ENCODE measurements around the gene TNFRSF8.

The TNFRSF8 gene

DNA sequence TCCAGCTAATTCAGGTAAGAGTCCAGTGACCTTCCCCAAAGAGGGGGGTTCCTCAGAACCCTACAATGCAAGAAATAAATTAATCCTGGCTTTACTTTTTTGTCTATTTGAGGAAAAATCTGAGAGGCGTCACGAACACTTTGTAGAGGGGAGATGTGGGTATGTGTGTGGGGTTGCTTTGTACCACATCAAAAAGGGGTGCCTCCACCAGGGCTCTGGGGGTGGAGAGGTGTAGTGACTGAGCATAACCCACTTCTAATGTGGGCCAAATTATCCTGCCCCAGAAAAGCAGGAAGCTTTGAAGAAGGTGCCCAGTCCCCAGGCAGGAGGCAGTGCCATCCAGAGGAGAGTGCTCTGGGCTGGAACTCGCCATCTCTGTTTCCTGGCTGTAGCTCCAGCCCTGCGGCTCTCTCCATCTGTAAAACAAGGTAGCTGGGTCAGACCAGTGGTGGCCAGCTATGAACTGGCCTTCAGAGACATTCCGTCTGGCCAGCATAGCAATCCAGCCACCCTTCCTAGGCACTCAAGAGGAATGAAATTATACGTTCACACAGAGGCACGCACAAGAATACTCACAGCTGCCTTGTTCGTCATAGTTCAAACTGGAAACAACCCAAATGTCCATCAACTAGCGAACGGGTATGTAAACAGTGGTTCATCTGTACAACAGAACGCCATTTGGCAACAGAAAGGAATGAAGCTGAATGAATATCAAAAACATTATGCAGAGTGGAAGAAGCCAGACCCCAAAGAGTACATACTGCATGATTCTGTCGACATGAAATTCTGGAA, 58.3 kb downstream of the TNFRSF8 start:
- no peak for DNase-seq (ENCODE audit: low spot score)

DNA sequence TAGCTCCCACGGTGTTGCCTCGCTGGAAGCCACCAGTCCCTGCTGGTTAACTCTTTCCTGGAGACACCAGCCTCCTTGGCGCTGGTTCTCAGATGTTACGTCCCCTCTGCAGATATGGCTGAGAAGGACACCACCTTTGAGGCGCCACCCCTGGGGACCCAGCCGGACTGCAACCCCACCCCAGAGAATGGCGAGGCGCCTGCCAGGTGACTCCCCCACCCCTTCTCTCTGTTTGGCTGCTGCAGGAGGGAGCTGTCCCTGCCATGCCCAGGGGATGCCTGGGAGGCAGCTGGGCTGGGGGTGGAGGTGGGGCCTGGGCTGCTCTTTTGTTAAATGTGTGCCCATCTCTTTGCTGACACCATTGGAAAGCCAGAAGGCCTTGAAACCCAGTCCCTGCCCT, 60.1 kb downstream of the TNFRSF8 start:
- no peak for DNase-seq (ENCODE audit: low spot score)

DNA sequence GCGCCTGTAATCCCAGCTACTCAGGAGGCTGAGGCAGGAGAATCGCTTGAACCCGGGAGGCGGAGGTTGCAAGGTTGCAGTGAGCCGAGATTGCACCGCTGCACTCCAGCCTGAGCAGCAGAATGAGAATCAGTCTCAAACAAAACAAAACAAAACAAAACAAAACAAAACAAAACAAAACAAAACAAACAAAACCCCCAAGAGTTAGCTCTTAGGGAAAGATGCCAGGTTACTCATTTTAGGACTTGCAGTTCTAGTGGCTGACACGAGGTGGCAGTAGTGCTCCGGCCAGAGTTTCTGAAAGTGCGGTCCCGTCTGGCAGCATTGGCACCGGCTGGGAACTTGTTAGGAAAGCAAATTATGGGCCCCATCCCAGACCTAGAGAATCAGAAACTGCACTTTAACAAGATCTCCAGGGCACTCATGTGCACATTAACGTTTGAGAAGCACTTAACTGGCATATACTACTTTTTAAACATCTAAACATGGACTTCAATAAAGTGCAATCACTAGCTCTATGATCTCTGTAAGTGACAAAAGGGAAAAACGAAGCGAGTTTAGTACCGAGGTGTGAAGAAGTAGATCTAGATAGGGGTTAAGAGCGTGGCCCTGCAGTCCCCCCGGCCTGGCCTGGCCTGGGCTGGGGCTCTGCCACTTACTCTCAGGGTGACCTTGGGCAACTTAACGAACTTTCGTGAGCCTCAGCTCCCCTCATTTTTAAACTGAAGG, 61.8 kb downstream of the TNFRSF8 start:
- DNase-seq (ENCODE audit: low spot score) = peak; percentile 73

DNA sequence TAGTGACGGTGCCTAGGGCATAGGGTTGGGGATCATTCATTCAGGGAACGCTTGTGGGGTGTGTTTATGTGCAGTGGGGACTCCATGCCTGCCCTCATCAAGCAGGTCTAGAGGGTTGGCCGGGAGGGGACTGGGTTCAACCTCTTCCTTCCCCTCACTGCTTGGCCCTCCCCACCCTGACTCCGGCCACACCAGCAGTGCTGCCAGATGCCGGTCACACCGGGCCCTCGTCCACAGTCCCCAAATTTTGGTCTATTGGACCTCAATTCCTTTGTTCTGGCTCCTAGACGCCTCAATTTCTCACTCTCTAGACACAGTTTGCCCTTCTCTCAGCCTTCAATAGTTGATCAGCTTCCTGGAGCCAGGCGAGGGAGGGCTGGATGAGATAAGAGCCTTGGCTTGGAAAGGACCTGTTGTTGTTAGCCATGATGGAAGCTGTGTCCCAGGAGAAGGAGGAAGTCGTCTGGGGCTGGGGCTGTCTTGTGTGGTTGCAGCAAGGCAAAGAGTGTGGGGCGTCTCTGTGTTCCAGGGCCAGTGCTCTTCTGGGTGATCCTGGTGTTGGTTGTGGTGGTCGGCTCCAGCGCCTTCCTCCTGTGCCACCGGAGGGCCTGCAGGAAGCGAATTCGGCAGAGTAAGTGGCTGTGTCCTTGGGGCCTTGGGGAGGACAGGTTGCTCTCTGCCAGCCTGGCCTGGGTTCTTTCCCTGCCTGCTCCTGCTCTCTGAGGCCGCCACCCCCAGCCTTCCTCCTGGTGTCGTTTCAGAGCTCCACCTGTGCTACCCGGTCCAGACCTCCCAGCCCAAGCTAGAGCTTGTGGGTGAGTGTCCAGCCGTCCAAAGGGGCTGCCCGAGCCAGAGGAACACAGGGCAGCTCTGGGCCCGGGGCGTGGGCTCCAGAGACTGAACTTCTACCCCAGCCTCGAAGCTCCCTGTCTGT, 62.6 kb downstream of the TNFRSF8 start:
- no peak for DNase-seq (ENCODE audit: low spot score)

DNA sequence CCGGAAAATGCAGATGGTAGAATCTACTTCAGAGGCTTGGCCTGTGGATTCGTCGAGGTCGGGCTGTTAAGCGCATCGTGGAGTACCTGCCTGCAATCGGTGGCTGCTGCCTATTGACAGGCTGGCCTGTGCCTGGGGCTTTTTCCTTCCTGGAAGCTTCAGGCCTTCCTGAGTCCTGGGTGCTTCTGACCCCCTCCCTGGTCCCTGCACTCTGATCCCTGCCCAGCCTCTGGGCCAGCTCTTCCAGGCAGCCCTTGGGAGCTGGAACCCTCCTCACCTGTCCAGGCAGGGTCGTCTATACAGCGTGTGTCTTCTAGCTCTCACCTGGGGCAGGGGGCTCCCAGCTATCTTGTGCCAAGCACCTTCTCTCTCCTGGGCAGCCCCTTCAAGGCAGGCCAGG, 63.7 kb downstream of the TNFRSF8 start:
- no peak for DNase-seq (ENCODE audit: low spot score)

DNA sequence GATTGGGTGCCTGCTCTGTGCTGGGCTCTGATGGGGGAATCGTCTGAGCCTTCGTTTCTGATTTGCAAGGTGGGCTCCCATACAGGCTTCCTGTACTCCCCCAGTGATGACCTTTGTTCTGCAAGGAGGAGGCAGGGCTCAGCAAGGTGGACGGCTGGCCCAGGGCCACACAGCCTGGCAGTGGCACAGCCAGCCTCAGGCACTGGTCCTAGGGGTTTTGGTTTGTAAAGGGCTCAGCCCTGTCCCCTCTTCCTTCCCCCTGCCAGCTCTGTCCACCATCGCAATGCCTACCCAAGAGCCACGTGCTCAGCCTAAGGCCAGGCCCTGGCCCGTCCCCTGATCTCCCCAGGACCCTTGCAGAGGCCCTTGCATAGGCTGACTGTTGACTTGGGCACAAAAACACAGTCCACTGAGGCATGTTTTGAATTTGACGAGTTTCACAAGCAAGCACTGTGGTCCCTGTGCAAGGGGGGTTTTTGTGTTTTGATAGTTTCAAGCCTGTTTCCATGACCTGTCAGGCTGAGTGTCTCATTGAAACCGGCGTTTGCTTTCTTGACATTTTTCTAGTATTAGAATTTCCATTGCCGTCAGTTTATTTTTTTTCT, 64.2 kb downstream of the TNFRSF8 start:
- DNase-seq (ENCODE audit: low spot score) = no peak

DNA sequence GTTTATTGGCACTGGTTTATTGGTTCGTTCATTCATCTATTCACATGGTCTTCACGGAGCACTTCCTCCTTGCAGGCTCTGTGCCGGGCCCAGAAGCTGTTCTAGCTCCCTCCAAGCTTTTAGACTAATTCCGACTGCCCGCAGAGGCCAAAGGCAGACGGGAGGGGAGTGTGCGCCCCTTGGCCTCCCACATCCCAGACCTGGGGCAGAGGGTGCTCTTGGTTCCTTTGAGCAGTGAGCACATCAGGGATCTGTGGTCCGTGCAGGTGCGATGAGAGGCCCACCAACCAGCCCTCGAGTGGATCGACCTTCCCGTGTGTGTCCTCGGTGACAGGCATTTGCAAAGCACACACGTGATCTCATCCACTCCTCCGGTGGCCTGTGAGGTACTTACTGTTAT, 65.0 kb downstream of the TNFRSF8 start:
- DNase-seq (ENCODE audit: low spot score) = no peak

DNA sequence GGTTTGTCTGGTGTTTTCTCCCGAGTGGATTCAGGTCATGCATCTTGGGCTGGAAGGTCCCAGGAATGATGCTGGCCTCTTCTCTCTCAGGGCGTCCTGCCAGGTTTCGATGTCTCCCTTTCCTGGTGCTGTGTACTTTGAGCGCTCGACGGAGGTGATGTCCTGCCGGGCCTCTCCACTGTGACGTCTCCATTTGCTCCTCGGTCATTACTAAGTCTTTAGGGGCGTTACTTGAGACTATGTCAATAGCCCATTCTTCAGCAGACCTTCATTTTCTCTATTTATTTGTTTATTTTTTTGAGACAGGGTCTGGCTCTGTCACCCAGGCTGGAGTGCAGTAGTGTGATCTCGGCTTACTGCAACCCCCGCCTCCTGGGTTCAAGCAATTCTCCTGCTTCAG, 66.5 kb downstream of the TNFRSF8 start:
- DNase-seq (ENCODE audit: low spot score) = no peak

DNA sequence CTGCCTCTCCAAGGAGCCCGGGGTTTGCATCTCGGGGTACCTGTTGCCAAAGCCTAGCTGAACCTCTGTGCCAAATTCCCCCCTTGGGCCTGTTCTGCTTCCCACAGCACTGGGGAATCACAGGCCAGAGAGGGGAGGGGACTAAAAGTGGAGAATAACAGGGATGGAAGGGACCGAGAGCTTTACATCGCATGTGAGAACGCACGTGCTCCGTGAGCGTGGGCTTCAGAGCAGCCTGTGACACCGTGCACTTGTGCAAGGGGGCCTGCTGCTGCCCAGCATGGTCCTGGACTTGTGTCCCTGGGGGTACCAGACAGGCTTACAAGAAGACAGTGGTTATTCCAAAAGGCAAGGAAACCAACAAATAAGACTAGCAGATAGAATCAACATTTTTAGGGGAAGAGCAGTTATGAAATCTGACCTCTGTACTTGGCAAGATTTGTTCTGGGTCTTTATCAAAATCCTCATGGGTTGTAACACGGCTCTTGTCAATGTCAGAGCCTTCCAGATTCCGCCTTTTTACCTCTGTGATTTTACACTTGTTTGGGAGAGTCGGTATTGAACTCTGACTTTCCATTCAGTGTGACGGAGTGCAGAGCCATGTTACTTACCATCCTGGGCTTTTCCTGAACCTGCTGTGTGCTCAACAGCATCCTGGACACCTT, 67.5 kb downstream of the TNFRSF8 start:
- DNase-seq (ENCODE audit: low spot score) = no peak

DNA sequence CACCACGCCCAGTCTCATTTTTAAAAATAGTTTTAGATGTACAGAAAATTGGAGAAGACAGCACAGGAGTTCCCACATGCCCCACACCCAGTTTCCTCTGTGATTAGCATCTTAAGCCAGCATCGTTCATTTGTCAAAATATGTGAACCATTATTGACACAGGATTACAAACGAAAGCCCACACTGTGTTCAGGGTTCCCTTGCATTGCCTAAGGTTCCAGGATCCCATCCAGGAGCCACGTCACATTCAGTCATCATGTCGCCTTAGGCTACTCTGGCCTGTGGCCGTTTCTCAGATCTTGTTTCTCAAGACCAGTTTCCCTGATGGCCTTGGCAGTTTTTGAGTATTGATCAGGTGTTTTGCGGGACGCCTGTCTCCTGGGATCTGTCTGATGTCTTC, 69.0 kb downstream of the TNFRSF8 start:
- no peak for DNase-seq (ENCODE audit: low spot score)

DNA sequence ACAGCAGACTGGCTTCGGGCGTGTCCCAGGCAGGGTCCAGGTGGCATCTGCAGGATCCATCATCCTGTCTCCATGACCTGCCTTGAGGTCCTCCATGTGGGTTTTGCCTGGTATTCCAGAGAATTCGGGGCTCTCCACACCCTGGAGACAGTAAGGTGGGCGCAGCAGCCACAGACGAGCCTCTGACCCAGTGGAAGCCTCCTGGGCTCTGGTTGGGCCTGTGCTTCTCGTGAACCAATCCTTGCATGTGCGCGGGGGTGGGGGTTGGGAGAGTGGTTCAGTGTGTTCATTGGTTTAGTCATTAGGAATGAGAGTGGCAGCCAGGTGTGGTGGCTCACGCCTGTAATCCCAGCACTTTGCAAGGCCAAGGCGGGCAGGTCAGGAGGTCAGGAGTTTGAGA, 71.6 kb downstream of the TNFRSF8 start:
- DNase-seq (ENCODE audit: low spot score) = no peak

DNA sequence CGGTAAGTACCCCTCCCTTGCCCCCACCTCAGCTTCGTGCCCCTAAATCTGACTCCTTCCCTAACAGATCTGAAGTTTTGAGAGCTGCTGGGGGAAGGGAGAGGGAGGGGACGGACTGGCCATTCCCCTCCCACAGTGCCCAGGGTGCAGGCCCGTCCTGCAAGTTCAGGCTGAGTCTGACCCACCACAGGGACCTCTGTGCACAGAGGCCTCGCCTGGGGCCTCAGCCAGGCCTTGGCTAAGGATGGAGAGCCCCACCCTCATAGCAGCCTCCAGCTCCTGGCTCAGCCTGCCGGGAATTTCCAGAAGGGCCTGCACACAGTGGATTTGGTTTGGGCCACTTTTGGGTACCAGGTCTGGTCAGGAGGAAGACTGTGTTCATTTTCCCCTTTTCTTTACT, 72.5 kb downstream of the TNFRSF8 start:
- DNase-seq (ENCODE audit: low spot score) = no peak

DNA sequence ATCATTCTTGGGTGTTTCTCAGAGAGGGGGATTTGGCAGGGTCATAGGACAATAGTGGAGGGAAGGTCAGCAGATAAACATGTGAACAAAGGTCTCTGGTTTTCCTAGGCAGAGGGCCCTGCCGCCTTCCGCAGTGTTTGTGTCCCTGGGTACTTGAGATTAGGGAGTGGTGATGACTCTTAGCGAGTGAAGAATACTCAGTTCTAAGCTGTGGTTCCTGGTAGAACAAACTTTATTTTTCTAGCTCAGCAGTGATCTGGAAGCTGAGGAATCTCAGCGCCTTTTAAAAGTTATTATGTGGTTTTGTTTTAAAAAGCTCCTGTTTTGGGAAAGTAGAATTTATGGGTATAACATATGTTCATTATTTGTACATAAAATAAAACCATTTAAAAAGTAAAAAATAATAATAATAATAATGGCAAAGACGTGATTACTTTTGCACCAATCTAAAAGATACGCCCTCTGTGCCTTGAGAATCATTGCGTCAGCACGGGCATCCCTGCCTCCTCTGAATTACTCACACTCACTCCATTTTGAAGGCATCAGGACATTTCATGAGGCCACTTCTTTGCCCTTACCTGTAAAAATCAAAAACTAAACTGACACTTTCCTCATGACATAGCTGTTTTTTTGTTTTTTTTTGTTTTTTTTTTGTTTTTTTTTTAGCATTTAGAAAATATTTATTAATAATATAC, 74.0 kb downstream of the TNFRSF8 start:
- no peak for DNase-seq (ENCODE audit: low spot score)

DNA sequence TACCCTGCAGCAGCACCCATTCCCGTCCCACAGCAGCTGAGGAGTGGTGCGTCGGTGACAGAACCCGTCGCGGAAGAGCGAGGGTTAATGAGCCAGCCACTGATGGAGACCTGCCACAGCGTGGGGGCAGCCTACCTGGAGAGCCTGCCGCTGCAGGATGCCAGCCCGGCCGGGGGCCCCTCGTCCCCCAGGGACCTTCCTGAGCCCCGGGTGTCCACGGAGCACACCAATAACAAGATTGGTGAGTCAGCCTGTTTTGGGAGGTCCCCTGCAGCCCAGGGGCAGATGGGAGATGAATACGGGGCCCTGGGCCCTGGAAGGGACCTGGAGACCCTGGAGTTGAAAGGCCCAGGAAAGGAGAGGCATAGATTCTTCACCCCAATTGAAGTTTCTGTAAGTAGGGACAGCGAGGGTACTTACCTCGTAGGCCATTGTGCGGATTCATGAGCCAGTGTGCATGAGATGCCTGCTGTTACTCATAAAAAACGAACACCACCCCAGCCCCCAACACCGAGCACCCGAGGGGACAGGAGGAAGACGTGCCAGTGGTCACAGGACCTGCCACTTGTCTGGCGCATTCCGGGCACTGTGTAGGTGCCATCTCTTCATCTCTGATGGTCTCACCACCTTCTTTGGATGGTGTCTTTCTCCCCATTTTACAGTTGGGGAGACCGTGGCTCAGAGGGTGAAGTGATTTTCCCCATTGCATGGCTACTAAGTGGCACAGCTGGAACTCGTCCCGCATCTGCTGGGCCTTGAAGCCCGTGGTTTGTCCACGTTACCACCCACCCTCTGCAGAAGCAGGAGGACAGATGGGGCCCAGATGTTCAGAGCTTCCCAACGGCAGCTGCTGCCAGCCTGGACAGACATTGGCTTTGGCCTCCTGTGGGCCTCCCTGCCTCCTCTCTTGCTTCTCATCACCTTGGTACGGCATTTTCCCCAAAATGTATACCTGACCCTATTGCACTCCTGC, 75.4 kb downstream of the TNFRSF8 start:
- no peak for DNase-seq (ENCODE audit: low spot score)

DNA sequence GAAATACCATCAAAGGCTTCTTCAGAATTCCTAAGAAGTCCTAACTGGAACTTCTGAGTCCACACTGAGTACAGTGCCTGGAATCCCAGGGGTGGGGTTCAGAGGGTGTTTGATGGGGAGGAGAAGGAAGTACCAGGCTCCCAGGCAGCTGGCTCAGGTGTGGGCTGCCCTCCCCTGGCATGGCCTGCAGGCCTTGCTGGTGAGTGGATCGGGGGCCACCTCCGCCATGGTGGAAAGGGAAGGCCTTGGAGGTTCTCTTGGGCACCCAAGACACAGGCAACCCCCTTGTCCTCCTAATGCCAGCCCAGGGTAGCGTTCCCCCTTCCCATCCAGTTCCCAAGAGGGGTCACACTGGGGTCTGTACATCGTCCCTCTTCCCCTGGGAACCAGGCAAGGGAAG, 76.9 kb downstream of the TNFRSF8 start:
- no peak for DNase-seq (ENCODE audit: low spot score)

DNA sequence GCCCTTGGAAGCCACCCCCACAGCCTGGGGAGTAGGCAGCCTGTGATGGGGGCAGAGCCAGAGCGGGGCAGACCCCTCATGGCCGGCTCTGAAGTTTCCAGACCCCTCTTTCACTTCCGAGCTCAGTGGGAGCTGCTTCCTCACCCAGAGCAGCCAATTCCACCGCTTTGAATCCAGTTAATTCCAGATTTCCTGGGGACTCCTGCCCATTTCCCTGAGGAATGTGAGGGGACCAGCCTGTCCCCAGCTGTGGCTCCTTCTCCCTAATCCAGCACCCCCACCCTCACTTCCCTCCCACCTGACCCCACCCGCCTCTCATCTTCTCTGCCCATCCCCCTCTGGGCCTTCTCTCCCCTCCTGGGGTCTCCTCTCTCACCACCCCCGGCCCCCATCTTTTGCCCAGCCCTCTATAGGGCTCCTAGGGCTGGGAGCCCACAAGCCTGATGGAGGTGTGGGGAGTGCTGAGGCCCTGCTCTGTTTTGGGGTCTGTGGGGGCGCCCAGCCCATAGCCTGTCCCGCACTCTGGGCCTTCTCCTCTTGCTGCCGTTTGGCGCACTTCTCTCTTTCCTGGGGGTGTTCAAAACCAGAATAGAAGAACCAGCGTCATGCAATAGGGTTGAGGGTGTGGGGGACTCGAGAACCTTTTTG, 77.5 kb downstream of the TNFRSF8 start:
- DNase-seq (ENCODE audit: low spot score) = no peak

DNA sequence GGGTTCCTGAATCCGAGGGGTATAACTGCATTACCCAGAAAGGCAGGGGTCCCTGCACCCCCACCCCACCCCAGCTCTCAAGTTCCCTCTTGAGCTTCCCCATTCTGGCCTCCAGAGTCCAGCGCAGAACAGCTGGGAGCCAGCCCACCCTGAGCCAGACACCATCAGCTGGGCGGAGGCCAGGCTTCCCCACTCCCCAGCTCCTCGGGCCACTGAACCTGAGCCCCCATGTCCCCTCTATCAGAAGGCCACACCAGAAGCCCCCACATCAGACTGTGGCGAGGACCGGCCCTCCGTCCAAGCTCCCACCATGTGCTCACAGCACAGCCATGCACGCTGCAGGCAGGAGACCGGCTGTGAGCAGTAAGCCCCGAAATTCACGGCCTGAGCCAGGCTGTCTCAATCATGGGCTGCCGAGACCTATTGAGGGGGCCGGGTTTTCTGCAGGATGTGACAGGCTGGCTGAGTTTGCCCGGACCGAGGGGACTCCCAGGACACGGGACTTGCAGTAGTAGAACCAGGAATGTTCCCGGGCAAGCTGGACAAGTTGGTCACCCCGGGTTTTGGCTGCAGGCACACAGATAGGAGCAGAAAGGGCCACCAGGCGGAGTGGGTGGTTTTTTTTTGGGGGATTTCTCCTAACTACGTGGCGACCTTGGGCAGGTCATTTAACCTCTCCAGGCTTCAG, 78.2 kb downstream of the TNFRSF8 start:
- no peak for DNase-seq (ENCODE audit: low spot score)

DNA sequence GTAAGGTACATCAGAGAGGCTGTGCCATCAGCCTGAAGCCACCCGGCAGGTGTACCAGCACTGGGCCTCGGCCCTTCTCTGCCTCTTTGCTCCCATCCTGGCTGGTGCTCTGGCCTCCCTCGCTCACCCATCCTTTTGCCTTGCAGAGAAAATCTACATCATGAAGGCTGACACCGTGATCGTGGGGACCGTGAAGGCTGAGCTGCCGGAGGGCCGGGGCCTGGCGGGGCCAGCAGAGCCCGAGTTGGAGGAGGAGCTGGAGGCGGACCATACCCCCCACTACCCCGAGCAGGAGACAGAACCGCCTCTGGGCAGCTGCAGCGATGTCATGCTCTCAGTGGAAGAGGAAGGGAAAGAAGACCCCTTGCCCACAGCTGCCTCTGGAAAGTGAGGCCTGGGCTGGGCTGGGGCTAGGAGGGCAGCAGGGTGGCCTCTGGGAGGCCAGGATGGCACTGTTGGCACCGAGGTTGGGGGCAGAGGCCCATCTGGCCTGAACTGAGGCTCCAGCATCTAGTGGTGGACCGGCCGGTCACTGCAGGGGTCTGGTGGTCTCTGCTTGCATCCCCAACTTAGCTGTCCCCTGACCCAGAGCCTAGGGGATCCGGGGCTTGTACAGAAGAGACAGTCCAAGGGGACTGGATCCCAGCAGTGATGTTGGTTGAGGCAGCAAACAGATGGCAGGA, 79.2 kb downstream of the TNFRSF8 start:
- no peak for DNase-seq (ENCODE audit: low spot score)

Measured in kidney capillary endothelial cell (primary cell).